KMS-11 (cell line): Measurements from ENCODE around the gene BTBD9.

Source experiments
- H2AFZ ChIP-seq: fragments of 200-600 bp; sonication (generic); 2 replicates; pipeline ENCODE4 v1.6.1; 2016; ENCODE audit warnings: antibody characterized with exemption, mixed run types, low read depth
- H3K27ac ChIP-seq: fragments of 200-600 bp; sonication (generic); 2 replicates; pipeline ENCODE4 v1.6.1; 2016; ENCODE audit warnings: mild to moderate bottlenecking, mixed run types
- H3K27me3 ChIP-seq: fragments of 200-600 bp; sonication (generic); 2 replicates; pipeline ENCODE4 v1.6.1; 2017; ENCODE audit warnings: mild to moderate bottlenecking, low read depth, mixed run types, moderate library complexity; ENCODE audit not compliant: insufficient read depth
- H3K36me3 ChIP-seq: fragments of 200-600 bp; sonication (generic); 2 replicates; pipeline ENCODE4 v1.6.1; 2017; ENCODE audit warnings: mild to moderate bottlenecking, mixed run types; ENCODE audit not compliant: insufficient read depth
- H3K4me1 ChIP-seq: fragments of 200-600 bp; sonication (generic); 2 replicates; pipeline ENCODE4 v1.6.1; 2016; ENCODE audit warnings: mild to moderate bottlenecking, low read depth, mixed run types; ENCODE audit not compliant: poor library complexity, severe bottlenecking
- H3K4me2 ChIP-seq: fragments of 200-600 bp; sonication (generic); 2 replicates; pipeline ENCODE4 v1.7.0; 2016; ENCODE audit warnings: mild to moderate bottlenecking, mixed run types
- H3K4me3 ChIP-seq: fragments of 200-600 bp; sonication (generic); IDR thresholded peaks from 2 replicates; pipeline ENCODE4 v1.6.1; 2017; ENCODE audit warnings: low read depth, low read length, mixed read lengths; ENCODE audit not compliant: insufficient read depth
- H3K79me2 ChIP-seq: fragments of 200-600 bp; sonication (generic); 2 replicates; pipeline ENCODE4 v1.6.1; 2016; ENCODE audit warnings: low read depth, mixed run types; ENCODE audit not compliant: insufficient read depth
- H3K9ac ChIP-seq: fragments of 200-600 bp; sonication (generic); 2 replicates; pipeline ENCODE4 v1.6.1; 2016; ENCODE audit warnings: mild to moderate bottlenecking, mixed run types
- H4K20me1 ChIP-seq: fragments of 200-600 bp; sonication (generic); 2 replicates; pipeline ENCODE4 v1.6.1; 2016; ENCODE audit warnings: mild to moderate bottlenecking, mixed run types; ENCODE audit not compliant: insufficient read depth
- CTCF ChIP-seq: fragments of 200-600 bp; sonication (generic); conservative IDR thresholded peaks from 2 replicates; pipeline ENCODE4 v1.6.1; 2017; ENCODE audit warnings: low read depth, mild to moderate bottlenecking, antibody characterized with exemption, low read length, moderate library complexity, mixed read lengths

BTBD9 gene

DNA sequence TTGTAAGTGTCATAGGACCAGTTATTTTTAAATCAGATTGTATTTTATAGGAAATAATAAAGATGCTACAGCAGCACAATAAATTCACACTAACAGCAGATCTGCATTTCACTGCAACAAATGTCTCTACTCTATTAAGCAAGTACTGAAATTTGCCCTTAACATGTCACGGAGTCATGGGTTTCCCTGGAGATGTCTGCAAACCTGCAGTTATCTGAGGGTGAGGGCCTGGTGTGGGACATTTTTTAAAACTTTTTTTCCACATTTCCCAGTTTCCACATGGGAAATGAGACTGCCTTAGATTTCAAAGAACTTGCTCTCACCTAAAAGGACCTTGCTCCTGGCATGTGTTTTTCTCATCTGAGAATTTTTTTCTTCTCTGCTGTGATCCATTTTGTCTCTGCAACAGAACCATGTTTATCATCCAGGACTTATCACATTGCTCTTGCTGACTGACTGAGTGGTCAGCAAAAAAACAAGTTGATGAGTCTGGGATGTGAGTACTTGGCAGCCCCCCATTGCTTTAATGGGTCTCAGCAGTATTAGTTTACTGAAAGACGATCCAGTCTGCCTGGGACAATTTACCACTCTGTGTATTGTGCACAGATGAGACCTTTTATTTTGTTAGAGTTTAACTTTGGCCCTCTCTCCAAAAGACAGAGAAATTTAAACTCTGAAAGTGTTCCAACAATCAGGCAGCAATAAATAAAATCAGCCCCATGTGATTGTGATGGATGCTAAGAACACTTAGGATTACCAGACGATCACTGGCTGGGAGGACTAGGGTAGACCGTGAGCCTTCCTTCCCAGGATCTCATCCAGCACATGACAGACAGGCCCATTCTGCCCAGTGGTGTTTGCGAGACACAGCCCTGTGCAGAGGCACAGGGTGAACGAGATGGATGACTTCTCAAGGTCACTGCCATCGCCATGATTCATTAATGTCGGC lies 268.8 kb downstream of the BTBD9 start:
- Histone ChIP-seq H3K27ac (no peak overlapping the region), H3K4me3 (no peak overlapping the region), H3K27me3 (no peaks in the 10 kb centered on the region), H3K4me1 (peaks cover 27% of the 10 kb centered on the region), H3K79me2 (no peaks in the 10 kb centered on the region), H3K36me3 (no peaks in the 10 kb centered on the region), H2AFZ (no peak overlapping the region), H3K9ac (no peak overlapping the region), H4K20me1 (no peaks in the 10 kb centered on the region), H3K4me2 (no peak overlapping the region)
- TF ChIP-seq CTCF: no peak

- no peak for TF ChIP-seq CTCF
- Histone ChIP-seq H3K9ac (no peak overlapping the region), H3K36me3 (no peaks in the 10 kb centered on the region), H2AFZ (no peak overlapping the region), H3K27me3 (no peaks in the 10 kb centered on the region), H4K20me1 (no peaks in the 10 kb centered on the region), H3K27ac (peak overlapping the region; percentile 46; the same call in 1 of the 2 replicates), H3K4me1 (peaks cover 25% of the 10 kb centered on the region), H3K4me3 (no peak overlapping the region), H3K4me2 (peak overlapping the region; percentile 5; the same call in 1 of the 2 replicates), H3K79me2 (no peaks in the 10 kb centered on the region)
These were observed 272.5 kb downstream of the BTBD9 start for GRCh38 chr6:38367231-38367630.

DNA sequence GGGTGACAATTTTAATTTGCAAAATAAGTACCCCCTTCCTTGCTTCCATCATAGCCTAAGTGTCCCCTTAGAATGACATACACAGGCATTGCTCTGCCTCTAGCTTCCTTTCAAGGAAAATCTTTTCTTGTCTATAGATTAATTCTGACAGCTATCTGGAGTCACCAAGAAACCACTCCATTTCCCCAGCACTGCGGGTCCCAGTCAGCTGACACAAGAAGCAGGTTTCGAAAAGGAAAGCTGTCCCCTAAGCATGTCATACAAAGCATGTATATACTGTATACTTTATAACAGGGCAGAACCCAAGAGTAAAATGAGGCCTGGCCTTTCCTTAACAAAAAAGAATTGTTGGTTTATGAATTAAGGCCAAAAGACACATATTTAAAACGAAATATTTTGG lies 273.5 kb downstream of the BTBD9 start:
- 0 out of 2 replicates have a peak overlapping the region, but pooled peaks have one; percentile 5 for H3K4me2 ChIP-seq
- no peak overlapping the region for H3K27ac ChIP-seq
- no peak overlapping the region for H3K9ac ChIP-seq
- no peak overlapping the region for H2AFZ ChIP-seq
- H3K27me3 ChIP-seq: no peaks in the 10 kb centered on the region
- no peaks in the 10 kb centered on the region for H3K79me2 ChIP-seq
- H3K4me1 ChIP-seq: peaks cover 25% of the 10 kb centered on the region
- no peak overlapping the region for H3K4me3 ChIP-seq
- TF ChIP-seq CTCF: no peak
- H3K36me3 ChIP-seq: no peaks in the 10 kb centered on the region
- H4K20me1 ChIP-seq: no peaks in the 10 kb centered on the region

GRCh38 chr6:38364775-38365174 lies 275.0 kb downstream of the BTBD9 start:
- Histone ChIP-seq H4K20me1 (no peaks in the 10 kb centered on the region), H3K27ac (no peak overlapping the region), H3K4me1 (peaks cover 25% of the 10 kb centered on the region), H3K36me3 (no peaks in the 10 kb centered on the region), H2AFZ (no peak overlapping the region), H3K4me2 (no peak overlapping the region), H3K9ac (no peak overlapping the region), H3K4me3 (no peak overlapping the region), H3K79me2 (no peaks in the 10 kb centered on the region), H3K27me3 (no peaks in the 10 kb centered on the region)
- no peak for TF ChIP-seq CTCF
